HepG2 (cell line): Measurements from ENCODE around the gene CLNS1A.

ENCODE experiments used
- CREM ChIP-seq, 2 experiments: sonication (generic) in 1 of 2; formaldehyde crosslinking in 1 of 2; IDR thresholded peaks; 2 replicates each; pipeline versions ENCODE4 v1.4.0 to v1.6.1; 2016 to 2020; ENCODE audit warnings: antibody characterized with exemption in 1 of 2, mild to moderate bottlenecking in 1 of 2, missing genetic modification reagents in 1 of 2
- CTCF ChIP-seq: sonication (generic); formaldehyde crosslinking; IDR thresholded peaks from 2 replicates; pipeline ENCODE4 v1.5.0; 2020; ENCODE audit warnings: mild to moderate bottlenecking, missing genetic modification reagents, moderate library complexity
- EP300 ChIP-seq, 3 experiments: sonication (generic) in 1 of 3; formaldehyde crosslinking in 1 of 3; IDR thresholded peaks; 2 replicates each; pipeline versions ENCODE4 v1.5.1 to v1.6.1; 2011 to 2020; ENCODE audit warnings: low read depth in 2 of 3, low read length in 2 of 3, borderline replicate concordance in 1 of 3, improper control_type of control experiment in 1 of 3, mild to moderate bottlenecking in 1 of 3, missing genetic modification reagents in 1 of 3, moderate library complexity in 1 of 3
- GABPA ChIP-seq, 2 experiments: IDR thresholded peaks; 2 replicates each; pipeline ENCODE4 v1.6.1; 2011 to 2016; ENCODE audit warnings: low read depth in 2 of 2, low read length in 1 of 2, missing biosample characterization in 1 of 2, missing genetic modification characterization in 1 of 2
- POLR2AphosphoS5 ChIP-seq: IDR thresholded peaks from 2 replicates; pipeline ENCODE4 v1.6.1; 2012; ENCODE audit warnings: low read depth, low read length
- RAD21 ChIP-seq: fragments of 450-650 bp; formaldehyde crosslinking; IDR thresholded peaks from 2 replicates; pipeline ENCODE4 v1.5.0; 2020; ENCODE audit warnings: mild to moderate bottlenecking
- ZFX ChIP-seq: sonication (generic); formaldehyde crosslinking; IDR thresholded peaks from 2 replicates; pipeline ENCODE4 v1.4.0; 2020; ENCODE audit warnings: mild to moderate bottlenecking, low read depth, missing genetic modification reagents, moderate library complexity
- TF ChIP-seq, protein P1 (sequence below): sonication (generic); formaldehyde crosslinking; IDR thresholded peaks from 2 replicates; pipeline ENCODE4 v1.5.0; 2020; ENCODE audit warnings: missing genetic modification reagents, mild to moderate bottlenecking, borderline replicate concordance
- TF ChIP-seq, protein P2 (sequence below): IDR thresholded peaks from 2 replicates; pipeline ENCODE4 v1.6.1; 2012; ENCODE audit warnings: inconsistent platforms

GRCh38 chr11:77602381-77603088 is 35.1 kb downstream of the CLNS1A start:
- TF ChIP-seq CREM (IDR thresholded peaks at IDR 0.05), result no peak
- no peak for TF ChIP-seq CREM (CRISPR knock-in tag; IDR thresholded peaks at IDR 0.05)
- no peak for TF ChIP-seq CTCF (CRISPR knock-in tag)
- TF ChIP-seq, protein P1, sequence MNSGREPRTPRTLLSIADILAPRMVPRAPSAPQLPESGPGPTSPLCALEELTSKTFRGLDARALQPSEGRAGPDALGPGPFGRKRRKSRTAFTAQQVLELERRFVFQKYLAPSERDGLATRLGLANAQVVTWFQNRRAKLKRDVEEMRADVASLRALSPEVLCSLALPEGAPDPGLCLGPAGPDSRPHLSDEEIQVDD (CRISPR knock-in tag), result no peak
- TF ChIP-seq, protein P2, sequence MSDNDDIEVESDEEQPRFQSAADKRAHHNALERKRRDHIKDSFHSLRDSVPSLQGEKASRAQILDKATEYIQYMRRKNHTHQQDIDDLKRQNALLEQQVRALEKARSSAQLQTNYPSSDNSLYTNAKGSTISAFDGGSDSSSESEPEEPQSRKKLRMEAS, result no peak
- no peak for TF ChIP-seq ZFX (CRISPR knock-in tag)
- no peak for TF ChIP-seq RAD21 (CRISPR knock-in tag)
- no peak for TF ChIP-seq POLR2AphosphoS5
- TF ChIP-seq EP300 (IDR thresholded peaks at IDR 0.05; ENCODE audit: low read depth in 2 of 2, low read length in 2 of 2), result no peak
- TF ChIP-seq EP300 (CRISPR knock-in tag; IDR thresholded peaks at IDR 0.05; ENCODE audit: borderline replicate concordance), result no peak
- no peak for TF ChIP-seq GABPA (IDR thresholded peaks at IDR 0.05; ENCODE audit: low read depth, low read length)
- no peak for TF ChIP-seq GABPA (CRISPR knock-in tag; IDR thresholded peaks at IDR 0.05; ENCODE audit: low read depth)
